ENCODE measurements around the gene SLC2A9.

SLC2A9 gene

DNA sequence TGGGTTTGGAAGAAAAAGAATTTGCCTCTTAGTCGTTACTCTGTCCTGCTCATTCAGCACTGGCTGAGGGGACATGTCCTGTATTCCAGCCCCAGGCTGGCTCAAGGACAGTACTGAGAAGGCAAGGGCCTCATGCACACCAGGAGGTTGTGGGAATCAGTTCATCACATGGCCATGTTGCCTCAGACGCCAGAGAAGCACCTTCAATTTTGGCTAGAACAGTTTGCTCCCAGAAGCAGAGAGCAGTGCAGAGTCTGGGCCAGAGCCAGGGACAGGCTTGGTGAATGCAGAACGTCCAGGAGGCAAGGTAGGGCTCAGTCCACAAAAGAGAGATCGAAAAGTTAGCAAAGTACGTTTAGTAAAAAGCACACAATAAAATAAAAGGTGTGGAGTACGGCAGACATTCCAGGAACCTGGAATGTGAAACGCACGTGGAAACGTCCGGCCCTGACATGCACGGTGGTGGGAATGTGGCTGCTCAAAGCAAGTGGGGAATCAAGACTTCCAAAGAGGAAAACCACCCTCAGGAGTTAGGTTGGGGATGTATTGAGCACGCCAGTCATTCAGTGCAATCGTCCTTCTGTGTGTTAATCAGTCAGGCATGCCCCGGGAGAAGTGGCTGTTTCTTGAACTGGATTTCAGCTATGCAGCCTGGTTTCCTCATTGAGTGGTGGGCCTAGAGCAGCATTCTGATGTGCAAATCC lies 1.2 kb upstream of the SLC2A9 start:
- DNase-seq (ENCODE audit: low read depth), result no peak
- no peak overlapping the region for H3K4me3 ChIP-seq (ENCODE audit: low read depth, low read length)
- TF ChIP-seq, protein P1, sequence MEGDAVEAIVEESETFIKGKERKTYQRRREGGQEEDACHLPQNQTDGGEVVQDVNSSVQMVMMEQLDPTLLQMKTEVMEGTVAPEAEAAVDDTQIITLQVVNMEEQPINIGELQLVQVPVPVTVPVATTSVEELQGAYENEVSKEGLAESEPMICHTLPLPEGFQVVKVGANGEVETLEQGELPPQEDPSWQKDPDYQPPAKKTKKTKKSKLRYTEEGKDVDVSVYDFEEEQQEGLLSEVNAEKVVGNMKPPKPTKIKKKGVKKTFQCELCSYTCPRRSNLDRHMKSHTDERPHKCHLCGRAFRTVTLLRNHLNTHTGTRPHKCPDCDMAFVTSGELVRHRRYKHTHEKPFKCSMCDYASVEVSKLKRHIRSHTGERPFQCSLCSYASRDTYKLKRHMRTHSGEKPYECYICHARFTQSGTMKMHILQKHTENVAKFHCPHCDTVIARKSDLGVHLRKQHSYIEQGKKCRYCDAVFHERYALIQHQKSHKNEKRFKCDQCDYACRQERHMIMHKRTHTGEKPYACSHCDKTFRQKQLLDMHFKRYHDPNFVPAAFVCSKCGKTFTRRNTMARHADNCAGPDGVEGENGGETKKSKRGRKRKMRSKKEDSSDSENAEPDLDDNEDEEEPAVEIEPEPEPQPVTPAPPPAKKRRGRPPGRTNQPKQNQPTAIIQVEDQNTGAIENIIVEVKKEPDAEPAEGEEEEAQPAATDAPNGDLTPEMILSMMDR (IDR thresholded peaks at IDR 0.05; ENCODE audit: low read depth, low read length, missing control alignments), result no peak

GRCh38 chr4:10021653-10022023 lies 341 bp upstream of the SLC2A9 start:
- no peak for DNase-seq (ENCODE audit: low read depth)
- TF ChIP-seq, protein P1 (IDR thresholded peaks at IDR 0.05; ENCODE audit: low read depth, low read length, missing control alignments), result no peak
- H3K4me3 ChIP-seq (ENCODE audit: low read depth, low read length), result no peak overlapping the region

GRCh38 chr4:10020106-10020505 lies 1.2 kb downstream of the SLC2A9 start:
- no peak for DNase-seq (ENCODE audit: low read depth)
- H3K4me3 ChIP-seq (ENCODE audit: low read depth, low read length), result no peak overlapping the region
- TF ChIP-seq, protein P1 (IDR thresholded peaks at IDR 0.05; ENCODE audit: low read depth, low read length, missing control alignments), result no peak

GRCh38 chr4:10019521-10020051 lies 1.7 kb downstream of the SLC2A9 start:
- no peak for DNase-seq (ENCODE audit: low read depth)
- H3K4me3 ChIP-seq (ENCODE audit: low read depth, low read length), result peak overlapping the region; percentile 39

DNA sequence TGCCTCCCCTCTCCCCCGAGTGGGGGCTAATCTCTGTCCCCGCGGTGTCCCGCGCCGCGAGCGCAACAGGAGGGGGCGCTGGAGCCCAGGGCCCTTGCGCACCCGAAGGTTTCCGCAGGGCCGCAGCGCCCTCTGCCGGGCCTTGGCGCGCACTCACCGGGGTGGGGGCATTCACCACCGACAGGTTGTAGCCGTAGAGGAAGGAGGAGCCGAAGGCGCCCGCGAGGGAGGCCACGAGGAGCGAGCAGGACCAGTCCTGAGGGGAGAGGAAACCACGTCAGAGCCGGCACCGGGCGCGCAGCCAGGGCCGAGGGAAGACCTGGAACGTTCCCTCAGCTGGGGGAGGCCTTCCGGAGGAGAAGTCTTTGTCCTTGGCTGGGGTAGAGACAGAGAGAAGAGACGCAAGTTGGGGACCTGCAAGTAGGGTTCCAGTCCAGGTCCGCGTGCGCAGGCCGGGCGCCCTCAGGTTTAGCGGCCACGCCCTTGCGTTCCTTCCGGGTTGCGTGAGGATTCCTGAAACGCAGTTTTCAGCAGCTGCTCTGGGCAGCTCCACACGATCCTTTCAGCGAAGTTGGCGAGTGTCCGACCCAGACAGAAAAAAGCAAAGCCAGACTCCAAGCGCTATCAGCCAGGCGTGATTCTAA lies 2.4 kb downstream of the SLC2A9 start:
- H3K4me3 ChIP-seq (ENCODE audit: low read depth, low read length), result peak overlapping the region; percentile 39
- no peak for DNase-seq (ENCODE audit: low read depth)
- TF ChIP-seq, protein P1 (IDR thresholded peaks at IDR 0.05; ENCODE audit: low read depth, low read length, missing control alignments), result peak; percentile 93

More at GRCh38 chr4:10019521-10020051, 1.7 kb downstream of the SLC2A9 start:
- TF ChIP-seq, protein P1 (IDR thresholded peaks at IDR 0.05; ENCODE audit: low read depth, low read length, missing control alignments), result no peak

GRCh38 chr4:10017037-10017893 lies 4.0 kb downstream of the SLC2A9 start:
- TF ChIP-seq, protein P1 (IDR thresholded peaks at IDR 0.05; ENCODE audit: low read depth, low read length, missing control alignments), result no peak
- no peak for DNase-seq (ENCODE audit: low read depth)
- no peak overlapping the region for H3K4me3 ChIP-seq (ENCODE audit: low read depth, low read length)

Measured in GM12864 (cell line).